ENCODE measurements around the gene ABHD12.

The ABHD12 gene

DNA sequence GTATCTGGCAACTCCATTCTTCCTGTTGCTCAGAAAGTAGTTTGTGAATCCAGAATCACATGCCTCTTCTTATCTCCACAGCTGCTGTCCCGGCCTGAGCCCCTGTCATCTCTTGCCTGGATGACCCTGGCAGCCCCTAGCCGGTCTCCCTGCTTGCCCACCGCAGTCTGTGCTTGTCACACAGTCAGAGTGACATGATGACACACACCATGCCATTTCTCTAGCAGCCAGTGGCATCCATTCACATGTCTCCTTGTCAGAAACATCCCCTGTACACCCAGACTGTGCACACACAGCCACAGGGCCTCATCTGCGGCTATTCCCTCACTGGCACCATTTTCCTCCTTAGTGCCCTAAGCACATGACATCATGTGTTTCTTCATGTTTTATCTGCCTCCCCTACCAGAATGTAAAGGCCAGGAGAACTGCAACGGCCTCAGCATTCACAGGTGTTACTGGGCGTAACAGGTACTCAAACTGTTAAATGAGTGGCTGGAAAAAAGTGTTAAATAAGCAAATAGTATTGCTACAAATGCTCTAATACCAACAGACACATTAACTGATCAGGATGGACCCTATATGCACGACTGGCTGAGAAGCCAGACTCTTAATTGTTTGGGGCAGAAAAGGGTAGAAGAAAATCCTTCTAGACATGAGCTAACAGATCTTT is 9.6 kb downstream of the ABHD12 start:
- no peak for DNase-seq (ENCODE audit: low spot score)

DNA sequence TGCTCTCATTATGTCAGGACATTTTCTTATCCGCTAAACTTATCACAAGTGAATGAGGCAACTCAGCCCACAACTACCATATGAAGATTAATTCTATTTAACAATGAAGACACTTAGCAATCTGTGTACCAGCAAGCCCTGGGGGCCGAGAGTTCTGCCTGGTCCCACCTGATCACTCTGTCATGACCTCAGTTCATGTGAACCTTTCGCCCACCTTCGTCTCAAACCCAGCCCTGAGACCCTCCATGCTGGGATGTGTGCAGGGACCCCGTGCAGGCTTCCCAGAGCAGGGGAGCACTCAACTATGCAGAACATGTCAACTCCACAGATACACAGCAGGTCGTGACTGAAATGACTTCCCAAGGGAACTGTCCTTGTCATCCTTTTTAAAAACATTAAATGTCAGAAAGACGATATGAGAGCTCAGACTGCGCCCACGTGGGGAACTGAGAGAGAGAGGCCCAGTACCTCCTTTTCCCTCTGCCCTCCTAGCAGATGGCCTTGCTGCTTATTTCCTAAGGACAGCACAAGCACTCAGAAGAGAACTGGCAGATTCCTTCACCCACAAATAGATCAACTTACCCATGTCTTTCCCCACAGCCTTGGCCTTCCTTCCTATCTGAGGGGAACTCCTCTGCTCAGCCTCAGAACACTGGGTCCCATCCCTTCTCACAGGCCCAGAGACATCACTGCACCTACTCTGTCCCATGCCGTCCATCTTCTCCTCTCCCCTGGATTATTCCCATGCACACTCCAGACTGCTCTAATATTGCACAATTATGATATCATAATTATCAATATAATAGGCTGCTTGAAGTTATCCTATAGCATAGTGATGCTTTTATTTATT is 11.5 kb downstream of the ABHD12 start:
- DNase-seq (ENCODE audit: low spot score), result no peak

DNA sequence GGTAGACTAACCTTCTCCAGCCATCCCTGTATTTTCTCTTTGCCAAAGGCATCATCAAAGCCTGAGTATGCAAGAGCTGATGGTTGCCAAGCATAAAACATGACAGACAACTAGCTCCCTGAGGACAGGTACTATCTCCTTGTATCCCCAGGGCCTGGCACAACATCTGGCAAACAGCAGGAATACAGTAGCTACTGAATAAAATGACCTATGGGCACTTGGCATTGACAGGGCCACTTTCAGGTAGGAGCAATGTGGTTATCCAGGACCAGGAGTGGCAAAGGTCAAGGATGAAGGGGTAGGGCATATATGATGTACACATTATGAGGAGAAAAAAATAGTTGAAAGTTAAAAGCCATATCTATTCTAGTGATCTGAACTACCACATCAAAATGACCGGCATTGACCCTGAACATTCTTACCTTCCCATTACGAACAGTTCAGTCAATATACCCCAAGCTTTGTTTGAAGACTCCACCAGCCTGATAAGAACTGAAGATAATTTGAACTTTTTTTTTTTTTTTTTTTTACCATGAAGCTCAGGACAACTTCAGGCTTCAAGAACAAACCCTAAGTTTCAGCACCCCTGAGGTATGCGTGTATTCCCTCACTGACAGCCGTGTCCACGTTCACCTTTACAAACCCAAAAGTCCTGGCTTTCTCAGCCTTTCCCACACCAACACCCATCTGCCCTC is 12.3 kb downstream of the ABHD12 start:
- DNase-seq (ENCODE audit: low spot score), result no peak

DNA sequence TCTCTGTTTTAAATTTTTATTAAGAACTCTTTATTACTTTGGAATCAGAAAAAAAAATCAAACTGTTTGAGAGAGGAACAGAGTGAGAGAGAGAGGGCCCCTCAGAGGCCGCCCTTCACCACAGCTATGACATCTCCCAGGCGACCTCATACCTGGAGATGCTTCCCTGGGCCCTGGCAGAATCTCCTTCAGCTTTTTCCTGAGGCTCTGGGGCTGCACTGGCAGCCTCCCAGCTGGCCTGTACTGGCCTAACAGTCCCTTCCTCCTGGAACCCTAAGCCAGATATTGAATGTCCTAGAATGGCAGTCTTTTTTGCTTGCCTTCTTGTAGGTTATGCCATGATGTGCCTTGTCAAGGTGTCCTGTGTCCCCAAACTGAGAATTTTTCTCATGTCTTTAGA is 13.7 kb downstream of the ABHD12 start:
- DNase-seq (ENCODE audit: low spot score), result no peak

DNA sequence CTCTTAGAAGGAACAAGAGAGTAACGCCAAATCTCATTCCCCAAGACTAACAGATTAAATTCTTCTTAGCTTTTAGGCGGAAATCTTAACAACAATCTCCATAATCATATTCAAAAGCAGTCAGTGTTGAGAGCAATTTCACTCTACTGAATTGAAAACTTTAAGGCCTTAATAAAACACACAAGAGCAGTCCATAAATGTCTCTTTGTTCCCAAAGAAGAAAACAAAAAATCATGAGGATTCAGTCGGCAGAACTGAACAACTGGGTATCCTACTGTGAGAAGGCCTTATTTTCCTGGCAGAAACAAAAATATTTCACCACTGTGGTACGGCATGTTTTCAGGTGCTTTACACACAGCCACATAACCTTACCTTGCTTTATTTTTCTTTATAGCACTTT is 14.4 kb downstream of the ABHD12 start:
- no peak for DNase-seq (ENCODE audit: low spot score)

DNA sequence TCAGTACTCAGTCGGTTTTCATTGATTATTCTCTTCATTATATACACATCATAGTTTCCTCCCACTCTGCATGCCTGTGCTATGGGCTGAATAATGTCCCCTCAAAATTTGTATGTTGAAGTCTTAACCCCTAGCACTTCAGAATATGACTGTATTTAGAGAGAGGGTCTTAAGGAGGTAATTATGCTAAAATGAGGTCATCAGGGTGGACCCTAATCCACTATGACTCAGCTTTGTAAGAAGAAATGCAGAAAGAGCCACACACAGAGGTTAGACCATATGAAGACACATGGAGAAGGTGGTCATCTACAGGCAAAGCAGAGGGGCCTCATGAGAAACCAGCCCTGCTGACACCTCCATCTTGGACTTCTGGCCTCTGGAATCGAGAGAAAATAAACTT is 15.8 kb downstream of the ABHD12 start:
- DNase-seq (ENCODE audit: low spot score), result no peak

DNA sequence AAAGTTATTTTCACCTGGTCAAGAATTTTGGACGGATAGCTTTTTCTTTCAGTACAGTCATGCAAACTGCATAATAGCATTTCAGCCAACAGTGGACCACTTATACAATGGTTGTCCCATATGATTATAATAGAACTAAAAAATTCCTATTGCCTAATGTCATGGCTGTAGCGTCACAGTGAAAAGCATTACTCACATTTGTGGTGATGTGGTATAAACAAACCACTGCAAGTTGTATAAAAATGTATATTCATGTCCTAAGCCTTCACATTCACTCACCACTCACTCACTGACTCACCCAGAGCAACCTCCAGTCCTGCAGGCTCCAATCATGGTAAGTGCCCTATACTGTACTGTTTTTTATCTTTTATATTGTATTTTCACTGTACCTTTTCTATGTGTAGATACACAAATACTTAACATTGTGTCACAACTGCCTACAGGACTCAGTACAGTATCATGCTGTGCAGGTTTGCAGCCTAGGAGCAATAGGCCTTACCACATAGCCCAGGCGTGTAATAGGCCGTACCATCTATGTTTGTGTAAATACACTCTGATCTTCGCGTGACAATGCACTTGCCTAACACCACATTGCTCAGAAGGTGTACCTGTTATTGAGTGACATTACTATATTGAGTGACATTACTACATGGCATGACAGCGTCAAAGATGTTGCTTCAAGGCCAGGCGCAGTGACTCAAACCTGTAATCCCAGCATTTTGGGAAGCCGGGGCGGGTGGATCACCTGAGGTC is 17.9 kb downstream of the ABHD12 start:
- no peak for DNase-seq (ENCODE audit: low spot score)

DNA sequence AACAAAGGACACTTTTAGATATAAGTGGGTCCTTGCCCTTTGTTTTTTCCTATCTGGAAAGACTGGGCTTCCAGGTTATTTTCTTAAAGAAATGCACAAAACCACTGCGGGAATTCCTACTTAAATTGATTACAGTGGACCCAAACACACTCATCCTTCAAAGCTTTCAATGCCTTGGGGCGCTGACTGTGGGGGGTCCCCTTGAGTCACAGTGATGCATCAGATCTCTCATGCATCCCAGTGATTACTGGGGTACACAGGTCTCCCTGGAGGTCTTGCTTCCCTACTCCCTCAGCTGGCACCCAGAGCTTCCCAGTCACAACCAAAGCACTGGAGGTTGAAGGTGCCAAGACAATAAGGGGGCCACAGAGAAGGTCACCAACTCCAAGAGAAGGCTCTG is 20.7 kb downstream of the ABHD12 start:
- DNase-seq (ENCODE audit: low spot score), result no peak

DNA sequence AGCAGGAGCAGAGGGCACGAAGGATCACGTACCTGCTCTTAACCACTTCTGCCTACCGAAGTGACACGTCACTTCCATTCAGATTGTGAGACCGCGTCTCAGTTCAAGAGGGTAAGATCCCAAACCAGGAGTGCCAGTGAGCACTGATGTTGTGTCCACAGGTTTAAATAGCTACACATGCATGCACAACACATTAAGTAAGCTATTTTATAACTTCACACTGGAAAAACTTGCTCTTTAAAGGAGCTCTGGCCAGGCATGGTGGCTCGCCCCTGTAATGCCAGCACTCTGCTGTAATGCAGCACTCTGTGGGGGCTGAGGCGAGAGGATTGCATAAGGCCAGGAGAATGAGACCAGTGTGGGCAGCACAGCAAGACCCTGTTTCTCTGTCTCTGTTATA is 21.1 kb downstream of the ABHD12 start:
- DNase-seq (ENCODE audit: low spot score), result no peak

DNA sequence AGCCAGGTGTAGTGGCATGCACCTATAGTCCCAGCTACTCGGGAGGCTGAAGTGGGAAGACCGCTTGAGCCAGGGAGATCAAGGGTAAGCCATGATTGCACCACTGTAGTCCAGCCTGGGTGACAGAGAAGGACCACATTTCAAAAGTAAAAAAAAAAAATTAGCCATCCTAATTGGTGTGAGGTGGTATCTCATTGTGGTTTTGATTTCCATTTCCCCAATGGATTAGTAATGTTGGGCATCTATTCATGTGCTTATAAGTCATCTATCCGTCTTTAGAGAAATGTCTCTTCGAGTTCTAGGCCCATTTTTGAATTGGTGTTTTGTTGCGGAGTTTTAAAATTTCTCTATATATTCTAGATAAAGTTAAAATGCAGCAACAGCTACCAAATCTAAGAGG is 21.7 kb downstream of the ABHD12 start:
- no peak for DNase-seq (ENCODE audit: low spot score)

DNA sequence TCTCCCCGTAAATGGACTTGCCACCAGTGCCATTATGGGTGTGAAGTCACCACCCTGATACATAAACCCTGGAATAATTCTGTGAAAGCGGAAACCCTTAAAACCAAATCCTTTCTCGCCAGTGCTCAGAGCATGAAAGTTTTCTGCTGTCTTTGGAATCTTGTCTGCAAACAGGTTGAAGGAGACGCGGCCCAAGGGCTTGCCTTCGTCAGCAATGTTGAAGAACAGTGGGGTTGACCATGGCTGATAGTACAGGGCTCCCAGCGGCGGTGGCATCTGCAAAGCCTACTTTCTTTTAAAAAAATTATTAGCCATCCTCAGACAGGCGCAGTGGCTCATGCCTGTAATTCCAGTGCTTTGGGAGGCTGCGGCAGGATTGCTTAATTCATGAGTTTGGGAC is 22.1 kb downstream of the ABHD12 start:
- no peak for DNase-seq (ENCODE audit: low spot score)

DNA sequence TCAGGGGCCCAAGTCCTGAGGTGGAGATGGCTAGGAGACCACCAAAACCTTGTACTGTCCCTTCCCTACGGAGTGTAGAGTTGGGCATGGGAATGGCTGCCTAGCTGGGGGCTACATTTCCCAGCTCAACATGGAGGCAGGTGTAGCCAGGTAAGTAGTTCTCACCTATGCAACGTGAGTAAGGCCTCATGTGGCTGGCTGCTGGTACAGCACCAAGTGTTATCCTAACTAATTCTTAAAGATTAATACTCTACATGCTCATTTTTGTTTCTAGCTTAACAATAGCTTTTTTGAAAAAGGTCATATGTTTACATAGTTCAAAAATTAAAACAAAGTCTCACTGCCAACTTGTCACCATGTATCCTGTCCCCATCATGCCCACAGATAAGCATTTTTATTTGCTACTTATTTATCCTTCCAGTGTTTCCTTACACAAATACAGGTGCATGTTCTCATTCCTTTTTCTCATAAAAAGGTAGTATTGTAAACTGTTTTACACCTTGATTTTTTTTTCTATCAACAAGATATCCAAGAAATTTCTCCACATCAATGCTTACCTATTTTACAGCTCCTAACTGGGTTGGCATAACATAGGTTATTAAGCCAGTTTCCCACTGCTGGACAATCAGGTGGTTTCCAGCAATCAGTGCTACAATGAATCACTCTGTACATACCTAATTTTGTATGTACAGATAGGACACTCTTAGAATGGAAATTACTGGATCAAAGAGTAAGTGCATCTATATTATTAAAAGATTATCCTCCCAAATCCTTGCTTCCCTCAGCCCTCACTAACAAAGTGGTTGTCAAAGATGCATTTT is 25.5 kb downstream of the ABHD12 start:
- DNase-seq (ENCODE audit: low spot score), result no peak

DNA sequence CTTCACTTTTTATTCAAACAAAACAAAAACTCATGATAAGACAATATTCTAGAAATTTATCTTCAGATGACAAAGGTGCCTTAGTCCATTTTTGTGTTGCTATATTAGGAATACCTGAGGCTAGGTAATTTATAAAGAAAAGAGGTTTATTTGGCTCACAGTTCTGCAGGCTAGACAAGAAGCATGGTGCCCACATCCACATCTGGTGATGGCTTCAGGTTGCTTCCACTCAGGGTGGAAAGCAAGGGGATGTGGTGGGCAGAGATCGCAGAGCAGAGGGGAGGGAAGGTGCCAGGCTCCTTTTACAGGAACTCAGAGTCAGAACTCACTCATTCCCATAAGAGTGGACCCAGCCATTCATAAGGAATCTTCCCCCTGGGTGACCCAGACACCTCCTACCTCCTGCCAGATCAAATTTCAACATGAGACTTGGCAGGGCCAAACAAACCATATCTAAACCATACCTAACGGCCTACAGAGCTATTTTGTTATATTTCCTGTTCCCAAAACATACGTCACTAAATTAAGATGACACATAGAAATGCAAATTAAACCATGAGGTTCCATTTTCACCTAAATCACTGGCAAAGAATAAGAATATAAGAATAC is 26.4 kb downstream of the ABHD12 start:
- DNase-seq (ENCODE audit: low spot score), result no peak

DNA sequence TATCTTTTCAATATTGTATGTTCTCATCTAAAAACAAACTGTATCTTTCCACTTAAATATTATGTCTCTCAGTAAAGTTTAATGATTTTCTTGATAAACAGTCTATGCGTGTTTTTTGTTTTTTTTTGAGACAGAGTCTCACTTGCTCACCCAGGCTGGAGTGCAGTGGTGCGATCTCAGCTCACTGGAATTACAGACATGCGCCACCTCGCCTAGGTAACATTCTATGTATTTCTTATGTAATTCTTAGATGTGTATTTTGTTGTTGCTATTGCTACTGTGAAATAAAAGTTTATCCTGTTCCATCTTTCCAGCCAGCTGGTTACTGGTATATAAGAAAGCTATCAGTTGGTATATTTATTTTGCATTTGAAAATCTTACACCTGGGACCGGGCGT is 29.4 kb downstream of the ABHD12 start:
- DNase-seq (ENCODE audit: low spot score), result no peak

DNA sequence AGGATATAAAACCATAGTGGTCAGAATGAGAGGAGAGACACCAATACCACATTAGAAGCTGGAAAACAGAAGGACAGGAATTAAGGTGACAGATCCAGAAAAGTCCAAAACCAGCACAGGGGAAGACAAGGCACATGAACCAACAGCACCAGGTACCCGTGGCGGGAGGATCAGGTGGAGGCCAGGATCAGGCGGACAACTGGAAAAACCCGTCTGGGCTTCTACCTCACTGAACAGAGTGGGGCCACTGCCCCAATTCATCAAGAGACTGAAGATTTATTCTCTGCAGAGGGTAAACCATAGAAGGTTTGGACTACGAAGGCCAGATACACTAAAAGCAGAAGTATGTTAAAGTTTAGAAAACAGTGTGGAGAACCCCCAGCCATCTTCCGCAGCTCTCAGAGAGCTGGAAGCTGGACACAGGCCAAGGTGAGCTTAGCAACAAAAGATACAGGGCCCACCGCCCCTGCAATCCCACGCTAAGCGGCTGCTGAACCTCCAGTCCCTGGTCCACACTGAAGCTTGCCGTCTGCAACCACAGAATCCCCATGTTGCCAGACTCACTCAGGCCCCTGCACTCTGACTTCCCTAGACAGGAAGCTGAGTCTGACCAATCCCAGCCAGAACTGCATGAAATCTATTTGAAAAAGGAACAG is 29.9 kb downstream of the ABHD12 start:
- DNase-seq (ENCODE audit: low spot score), result no peak

DNA sequence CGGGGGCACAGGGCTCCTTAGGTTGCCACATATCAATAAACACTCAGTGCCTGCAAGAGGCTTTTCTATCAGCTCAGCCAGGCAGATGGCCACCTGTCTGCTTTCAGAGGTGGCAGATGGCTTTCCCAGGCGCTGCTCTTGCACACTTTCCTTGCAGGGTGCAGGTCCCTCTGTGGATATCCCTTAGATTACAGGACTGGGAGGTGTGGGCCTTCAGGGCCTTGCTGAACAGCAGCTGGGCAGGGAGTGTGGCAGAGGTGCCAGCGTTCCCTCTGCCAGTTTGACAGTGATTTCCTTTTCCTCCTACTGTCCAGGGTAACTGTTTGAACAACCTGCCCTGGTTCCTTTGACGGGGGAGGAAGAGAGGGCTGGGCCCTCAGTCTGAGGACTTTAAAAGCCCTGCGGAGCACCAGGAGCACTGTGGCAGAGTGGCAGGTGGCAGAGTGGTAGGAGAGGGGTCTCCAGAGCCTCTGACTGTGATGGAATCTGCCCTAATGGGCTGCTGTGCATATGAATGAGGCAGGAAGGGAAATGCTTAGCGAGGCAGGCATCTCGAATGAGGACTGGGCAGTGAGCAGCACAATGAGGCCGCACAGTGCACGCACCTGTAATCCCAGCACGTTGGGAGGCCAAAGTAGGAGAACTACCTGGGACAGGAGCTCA is 34.2 kb downstream of the ABHD12 start:
- DNase-seq (ENCODE audit: low spot score), result no peak

DNA sequence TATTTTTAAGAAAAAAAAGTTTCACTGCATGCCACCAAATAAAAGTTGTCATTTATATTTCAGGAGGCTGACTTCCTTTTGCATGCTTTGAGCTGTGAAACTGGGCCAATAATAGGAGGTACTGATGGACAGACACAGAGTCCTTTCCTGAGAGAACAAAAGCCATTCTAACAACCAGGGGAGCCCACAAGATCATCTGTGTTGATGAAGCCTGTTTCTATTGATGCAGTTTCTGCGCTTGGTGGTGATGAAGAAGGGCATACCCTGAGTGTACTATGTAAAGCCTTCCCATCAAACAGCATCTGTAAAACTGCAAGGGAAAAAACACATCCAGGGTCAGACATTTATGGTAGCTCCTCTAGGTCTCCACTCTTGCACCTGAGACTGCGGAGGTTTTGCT is 34.8 kb downstream of the ABHD12 start:
- no peak for DNase-seq (ENCODE audit: low spot score)

DNA sequence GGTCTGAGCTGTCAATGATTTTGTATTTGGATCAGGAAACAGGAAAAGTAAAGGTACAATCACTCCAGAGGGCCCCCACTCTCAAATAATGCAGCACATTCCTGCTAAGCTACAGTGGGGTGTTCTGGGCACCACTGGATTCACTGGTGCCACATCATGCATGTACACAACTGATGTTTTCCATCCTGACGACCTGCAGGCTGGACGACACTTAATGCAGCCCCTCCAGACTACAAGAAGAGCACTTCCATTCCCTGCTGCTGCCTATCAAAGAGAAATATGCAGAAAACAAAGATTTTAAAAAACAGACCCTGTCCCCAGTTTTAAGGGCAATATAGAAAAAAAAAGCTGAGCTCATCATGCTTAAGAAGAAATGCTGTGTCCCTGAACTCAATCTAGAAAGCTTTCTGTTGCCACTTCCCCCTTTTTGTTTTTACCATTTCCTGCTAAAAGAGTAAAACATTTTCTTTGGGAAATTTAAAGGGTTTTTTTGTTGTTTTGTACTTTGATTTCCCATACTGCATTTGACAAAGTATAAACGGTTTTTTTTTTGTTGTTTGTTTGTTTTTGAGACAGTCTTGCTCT is 35.5 kb downstream of the ABHD12 start:
- DNase-seq (ENCODE audit: low spot score), result no peak
